ENCODE measurements around the gene ARHGEF28. TPM values are rescaled to one million over a fixed set of nuclear protein-coding genes. Genes with fewer than 3 reads are reported as not detected.
A peak's percentile ranks its signal among the peaks of the same experiment; 100 is the strongest.

Gene ARHGEF28
- total RNA-seq, 1 donor, result 26.2 TPM

DNA sequence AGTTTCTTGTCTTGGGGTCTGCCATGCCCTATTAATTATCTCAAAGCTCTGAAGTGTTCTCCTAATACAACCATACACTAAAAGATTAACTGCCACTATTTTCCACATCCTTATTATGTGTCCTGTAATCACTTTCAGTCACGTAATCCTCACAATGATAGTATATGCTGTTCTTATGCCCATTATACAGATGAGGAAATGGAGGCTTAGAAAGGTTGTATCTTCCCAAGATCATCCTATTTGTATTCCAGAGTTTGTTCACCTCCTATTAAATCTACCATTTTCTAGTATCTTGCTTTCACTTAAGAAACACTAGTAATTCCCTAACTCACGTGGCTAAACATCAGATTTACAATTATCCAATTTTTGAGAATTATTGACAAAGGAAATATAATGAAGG lies 2.9 kb upstream of the ARHGEF28 start:
- no peak for DNase-seq (ENCODE audit: low read depth)
- H3K4me3 ChIP-seq (ENCODE audit: low read depth, low read length), result no peak overlapping the region
- no peak for TF ChIP-seq CTCF (IDR thresholded peaks at IDR 0.05; ENCODE audit: insufficient read depth, low read length)

- H3K4me3 ChIP-seq (ENCODE audit: low read depth, low read length), result no peak overlapping the region
- DNase-seq (ENCODE audit: low read depth), result no peak
- TF ChIP-seq CTCF (IDR thresholded peaks at IDR 0.05; ENCODE audit: insufficient read depth, low read length), result no peak
Measured at GRCh38 chr5:73623901-73624404, 2.0 kb upstream of the ARHGEF28 start.

- no peak for DNase-seq (ENCODE audit: low read depth)
- no peak overlapping the region for H3K4me3 ChIP-seq (ENCODE audit: low read depth, low read length)
- no peak for TF ChIP-seq CTCF (IDR thresholded peaks at IDR 0.05; ENCODE audit: insufficient read depth, low read length)
Measured at GRCh38 chr5:73624888-73625287, 1.1 kb upstream of the ARHGEF28 start.

DNA sequence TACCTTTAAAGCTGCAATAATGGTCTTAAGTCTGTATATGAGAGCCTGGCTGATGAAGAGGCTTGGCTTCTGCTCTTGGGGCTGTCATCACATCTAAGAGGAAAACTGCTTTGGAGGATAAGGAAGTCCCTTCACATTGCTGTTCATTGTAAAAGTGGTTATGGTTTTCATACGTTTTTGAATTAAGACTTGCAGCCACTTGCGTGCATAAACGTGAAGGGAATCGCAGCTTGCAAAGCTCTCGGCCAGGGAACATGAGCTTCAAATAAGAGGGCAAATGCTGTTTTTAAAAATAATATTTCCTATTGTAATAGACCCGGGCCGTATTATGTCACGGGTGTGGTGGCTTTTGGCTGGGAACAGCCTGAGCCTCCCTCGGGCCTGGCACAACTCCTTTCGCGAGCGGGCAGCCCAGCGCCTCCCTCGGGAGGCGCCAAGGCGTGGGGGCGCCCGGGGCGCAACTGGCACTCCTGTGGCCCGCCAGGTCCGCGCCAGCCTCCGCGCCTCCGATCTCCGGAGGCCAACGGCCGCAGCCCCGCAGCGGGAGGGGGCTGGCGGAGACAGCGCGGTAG lies 538 bp upstream of the ARHGEF28 start:
- peak; percentile 47 for DNase-seq (ENCODE audit: low read depth)
- no peak for TF ChIP-seq CTCF (IDR thresholded peaks at IDR 0.05; ENCODE audit: insufficient read depth, low read length)
- H3K4me3 ChIP-seq (ENCODE audit: low read depth, low read length), result peak overlapping the region; percentile 70

DNA sequence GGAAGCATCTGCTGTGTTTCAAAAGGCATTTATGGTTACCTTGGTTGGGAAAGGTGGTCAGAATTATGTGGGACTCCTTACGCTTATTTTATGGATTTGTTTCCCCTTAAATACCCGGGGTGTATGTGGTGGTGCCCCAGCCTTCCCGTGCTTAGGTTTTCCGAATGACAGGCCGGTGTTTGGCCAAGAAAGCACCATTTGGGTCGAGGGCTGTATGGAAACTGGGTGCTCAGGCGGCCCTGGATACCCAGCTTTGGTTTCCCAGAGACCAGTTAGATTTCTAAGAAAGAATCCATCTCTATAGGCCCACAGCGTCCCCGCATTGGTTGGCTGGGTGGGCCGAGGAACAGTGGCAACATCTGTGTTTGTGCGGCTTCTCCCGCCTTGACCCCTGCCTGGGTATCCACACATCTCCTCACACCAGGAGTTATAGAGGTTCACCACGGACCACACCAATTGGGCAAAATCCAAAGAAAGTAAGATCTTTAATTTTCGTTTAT lies 868 bp downstream of the ARHGEF28 start:
- no peak for TF ChIP-seq CTCF (IDR thresholded peaks at IDR 0.05; ENCODE audit: insufficient read depth, low read length)
- DNase-seq (ENCODE audit: low read depth), result no peak
- peak overlapping the region; percentile 70 for H3K4me3 ChIP-seq (ENCODE audit: low read depth, low read length)

DNA sequence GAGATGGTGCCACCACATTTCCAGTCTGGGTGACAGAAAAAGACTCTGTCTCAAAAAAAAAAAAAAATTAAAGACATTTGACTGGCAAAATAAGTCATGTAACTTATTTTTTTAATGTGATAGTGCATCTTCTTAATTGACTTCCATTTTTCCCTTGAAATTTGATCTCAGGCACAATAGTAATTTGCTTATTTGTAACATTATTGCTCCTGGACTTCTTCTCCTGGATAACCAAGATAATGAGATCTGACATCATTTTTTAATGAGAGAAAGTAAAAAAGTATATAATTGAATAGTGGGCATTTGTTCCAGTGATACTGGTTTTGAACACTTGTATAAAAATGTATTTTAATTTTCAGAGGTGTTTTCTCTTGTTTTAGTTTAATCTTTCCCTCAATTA lies 3.5 kb downstream of the ARHGEF28 start:
- TF ChIP-seq CTCF (IDR thresholded peaks at IDR 0.05; ENCODE audit: insufficient read depth, low read length), result no peak
- no peak overlapping the region for H3K4me3 ChIP-seq (ENCODE audit: low read depth, low read length)
- no peak for DNase-seq (ENCODE audit: low read depth)

- DNase-seq (ENCODE audit: low read depth), result no peak
- TF ChIP-seq CTCF (IDR thresholded peaks at IDR 0.05; ENCODE audit: insufficient read depth, low read length), result no peak
Measured at GRCh38 chr5:73630765-73631164, 4.8 kb downstream of the ARHGEF28 start.

More at GRCh38 chr5:73630765-73631164, 4.8 kb downstream of the ARHGEF28 start:
- H3K4me3 ChIP-seq (ENCODE audit: low read depth, low read length), result no peak overlapping the region
